ENCODE data around the gene GCSAM.

Gene GCSAM

DNA sequence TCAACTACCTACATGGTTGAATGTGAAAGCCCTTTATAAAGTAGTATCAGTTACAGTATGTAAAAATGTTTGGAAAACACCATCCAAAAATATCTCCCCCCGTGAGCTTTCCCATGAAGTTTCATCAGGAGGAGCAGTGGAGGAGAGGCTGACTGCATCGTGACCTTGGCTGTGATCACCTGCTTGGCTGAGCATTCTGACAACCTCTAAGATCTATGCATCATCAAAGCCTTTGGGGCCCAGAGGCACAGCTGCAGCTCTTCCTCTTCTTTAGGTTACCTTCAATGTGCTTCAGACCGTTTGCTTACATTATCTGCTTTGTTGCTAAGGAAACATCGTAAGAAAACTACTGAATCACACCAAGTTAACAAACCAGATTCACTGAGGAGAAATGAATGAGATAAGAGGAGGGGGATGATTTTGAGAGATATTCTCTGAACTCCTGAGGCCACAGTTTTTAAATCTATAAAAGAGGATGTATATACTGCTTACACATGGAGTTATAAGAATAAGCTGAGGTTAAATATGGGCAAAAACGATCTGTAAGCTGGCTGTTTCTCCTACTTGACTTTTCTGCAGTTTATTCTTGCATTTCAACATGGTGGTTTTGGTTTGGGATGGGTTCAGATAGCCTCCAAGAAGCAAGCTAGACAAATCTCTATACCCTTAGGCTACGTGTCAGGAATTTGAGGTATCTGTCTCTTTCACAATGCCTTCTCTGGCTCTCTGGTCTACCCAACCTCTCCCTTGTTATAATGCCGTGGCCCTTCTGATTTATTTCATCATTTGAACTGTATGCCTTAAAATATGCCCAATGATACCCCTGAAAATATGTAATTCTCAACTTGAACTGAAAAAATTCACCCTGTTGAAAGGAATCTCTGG lies 4.0 kb downstream of the GCSAM start:
- no peak for DNase-seq

DNA sequence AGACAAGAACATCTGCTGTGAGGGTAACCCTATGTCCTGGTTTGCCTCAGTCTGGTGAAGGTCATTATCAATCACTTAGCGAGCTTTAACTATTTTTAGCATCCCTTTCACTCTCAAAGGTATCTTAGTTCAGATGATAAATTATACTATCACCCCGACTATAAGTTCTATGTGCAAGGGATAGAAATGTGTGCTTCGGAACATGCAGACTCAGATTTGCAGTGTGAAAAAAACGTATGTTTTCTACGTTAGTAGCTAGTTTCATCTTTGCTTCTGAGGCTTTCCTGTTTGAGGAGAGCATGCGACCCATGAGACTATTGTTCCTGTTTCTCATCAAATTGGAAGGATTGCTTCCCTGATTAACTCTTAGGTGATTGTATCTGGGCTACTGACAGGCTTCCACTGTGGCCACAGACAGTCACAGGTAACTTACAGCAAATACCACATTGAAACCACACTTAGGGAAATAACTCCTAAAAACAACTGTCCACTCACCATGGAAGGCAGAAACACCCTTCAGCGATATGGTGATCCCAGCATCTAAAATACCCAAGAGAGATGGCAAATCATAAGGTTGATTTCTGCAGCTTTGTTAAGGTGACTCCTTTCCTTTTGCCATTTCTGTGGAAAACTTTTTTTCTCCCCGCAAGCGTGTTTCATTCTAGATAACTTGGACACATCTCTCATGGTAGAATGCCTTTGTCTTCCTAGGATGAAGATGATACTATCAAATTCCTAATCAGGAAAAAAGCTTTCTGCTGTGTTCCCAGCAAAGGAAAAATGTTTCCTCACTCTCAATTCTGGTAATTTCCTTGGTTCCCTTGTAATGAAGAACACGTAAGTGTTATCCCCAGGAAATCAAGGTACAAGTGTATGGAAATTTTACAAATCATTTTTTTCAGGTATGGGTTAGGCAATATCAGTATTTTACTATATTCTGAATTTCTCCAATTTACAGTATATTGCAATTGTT lies 5.2 kb downstream of the GCSAM start:
- DNase-seq, result no peak

GRCh38 chr3:112126511-112126911 lies 6.5 kb downstream of the GCSAM start:
- no peak for DNase-seq

DNA sequence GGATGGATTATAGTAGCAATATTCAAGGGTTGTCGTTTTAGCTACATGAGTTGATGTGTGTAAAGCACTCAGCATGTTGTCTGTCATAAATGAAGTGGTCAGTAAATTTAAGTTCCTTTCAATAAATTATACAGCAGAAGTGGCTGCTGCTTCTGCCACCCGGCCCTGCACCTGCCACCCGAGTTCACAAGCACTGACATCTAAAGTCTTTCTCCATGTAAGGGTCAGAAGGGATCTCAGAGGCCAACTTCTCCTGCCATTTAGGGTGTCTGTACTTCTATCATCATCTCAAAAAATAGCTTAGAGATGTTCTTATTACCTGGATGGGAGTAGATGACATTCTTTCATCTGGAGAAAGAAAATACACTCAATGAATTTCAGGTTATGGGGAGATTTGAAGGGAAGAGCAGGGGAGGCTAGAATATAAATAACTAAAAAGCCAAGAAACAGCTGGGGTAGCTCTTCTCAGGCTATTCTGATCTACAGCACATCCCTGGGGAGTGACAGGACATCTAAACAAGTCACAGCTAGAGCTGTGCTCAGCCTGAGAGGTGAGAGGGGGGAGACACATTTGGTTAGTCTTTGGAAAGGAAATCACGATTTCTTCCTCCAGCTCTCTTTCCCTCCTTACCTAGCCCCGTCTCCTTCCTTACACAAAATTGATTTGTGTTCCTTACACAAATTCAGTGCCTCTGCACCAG lies 8.0 kb downstream of the GCSAM start:
- peak in 1 of 2 experiments; percentile 32 for DNase-seq

DNA sequence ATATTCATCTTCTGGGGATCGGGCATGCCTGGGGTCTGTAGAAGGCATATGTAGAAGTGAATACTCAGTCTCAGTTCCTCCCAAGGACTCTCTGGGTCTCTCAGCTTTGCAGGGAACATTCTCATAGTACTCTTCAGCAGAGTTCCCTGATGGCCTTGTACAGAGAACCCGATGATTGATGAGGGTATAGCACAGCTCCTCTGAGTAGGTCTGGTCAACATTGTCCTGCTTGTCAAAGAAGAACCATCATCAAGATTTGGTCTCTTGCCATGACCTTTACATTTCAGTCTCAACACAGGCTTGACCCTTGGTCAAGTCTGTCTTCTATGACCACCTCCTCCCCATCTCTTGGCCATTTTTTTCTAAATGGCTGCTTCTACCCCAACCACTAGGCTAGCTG lies 9.5 kb downstream of the GCSAM start:
- no peak for DNase-seq

- DNase-seq, result no peak
Observed at GRCh38 chr3:112122870-112123269, 10.2 kb downstream of the GCSAM start.

DNA sequence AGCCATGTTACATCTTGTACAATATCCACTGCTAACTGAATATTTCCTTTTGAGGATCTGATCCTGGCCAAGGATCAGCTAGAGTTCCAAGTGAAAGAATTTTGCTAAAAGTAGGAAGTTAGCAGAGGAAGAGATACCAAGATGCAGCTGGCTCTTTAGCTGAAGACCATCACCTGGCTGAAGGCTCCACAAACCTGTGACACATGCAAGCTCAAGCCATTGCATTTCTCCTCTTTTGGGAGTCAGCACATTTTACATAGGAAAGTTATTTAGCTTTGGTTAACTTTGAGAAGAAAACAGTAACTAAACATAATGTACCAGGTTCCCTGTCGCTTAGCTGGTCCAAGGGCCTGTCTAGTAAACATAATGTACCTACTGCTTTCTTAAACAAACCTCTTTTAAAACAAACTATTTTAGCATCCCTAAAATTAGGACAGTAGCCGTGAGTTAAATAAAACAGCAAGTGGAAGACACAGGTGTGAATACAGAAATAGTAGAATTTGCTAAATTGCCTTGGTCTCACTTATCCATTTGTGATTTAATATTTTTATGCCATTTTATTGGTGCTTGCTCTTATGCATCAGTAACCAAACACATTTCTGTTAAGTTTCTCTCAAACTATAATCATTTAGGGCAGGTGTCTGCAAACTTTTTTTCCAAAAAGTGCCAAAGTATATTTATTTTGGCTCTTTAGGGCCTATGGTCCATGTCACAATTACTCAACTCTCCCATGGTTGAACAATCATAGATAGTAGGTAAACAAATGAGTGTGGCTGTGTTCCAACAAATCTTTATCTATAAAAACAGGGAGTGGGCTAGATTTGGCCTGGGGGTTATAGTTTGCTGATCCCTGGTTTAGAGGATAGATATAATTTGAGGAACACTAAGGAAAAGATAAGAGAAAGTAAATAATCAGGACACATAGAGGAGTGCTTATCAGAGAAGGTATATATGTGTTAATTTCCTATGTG lies 11.2 kb downstream of the GCSAM start:
- DNase-seq, result no peak

DNA sequence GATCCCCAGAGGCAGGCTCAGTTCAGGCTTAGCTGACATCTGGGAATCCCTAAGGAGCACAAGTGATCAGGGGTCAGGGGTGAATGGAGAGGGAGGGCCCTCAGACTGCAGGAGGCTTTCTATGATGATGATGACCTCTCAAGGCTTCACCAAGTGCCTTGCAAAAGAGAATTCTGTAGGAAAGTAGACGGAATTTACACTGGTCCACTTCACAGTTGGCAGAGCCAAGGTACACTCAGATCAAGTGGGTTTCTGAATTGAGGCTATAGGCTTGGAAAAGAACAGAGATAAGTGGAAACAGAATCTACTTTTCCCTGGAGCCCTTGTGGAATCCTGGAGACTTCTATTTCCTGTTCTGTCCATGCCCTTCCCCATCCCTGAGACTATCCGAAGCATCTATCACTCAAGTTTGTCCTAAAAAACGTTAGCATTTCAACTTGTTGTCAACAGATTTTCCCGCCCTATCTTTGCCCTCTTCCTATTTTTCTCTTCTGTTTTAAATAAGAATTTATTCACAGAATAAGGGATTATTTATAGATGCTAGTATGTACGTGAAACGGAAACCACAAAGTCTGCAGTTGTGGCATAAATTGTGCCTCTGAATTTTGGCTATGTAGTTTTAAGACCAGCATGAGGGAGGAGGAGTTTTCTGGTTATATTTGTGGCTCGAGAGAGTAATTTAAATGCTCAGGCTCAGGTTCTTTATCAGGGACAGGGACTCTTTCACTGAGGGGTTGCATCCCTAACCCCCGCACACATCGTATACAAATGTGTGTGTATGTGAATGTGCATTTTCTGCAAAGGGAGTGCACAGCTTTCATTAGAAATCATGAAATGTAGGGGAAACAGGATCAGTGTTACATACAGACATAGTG lies 12.8 kb downstream of the GCSAM start:
- no peak for DNase-seq

DNA sequence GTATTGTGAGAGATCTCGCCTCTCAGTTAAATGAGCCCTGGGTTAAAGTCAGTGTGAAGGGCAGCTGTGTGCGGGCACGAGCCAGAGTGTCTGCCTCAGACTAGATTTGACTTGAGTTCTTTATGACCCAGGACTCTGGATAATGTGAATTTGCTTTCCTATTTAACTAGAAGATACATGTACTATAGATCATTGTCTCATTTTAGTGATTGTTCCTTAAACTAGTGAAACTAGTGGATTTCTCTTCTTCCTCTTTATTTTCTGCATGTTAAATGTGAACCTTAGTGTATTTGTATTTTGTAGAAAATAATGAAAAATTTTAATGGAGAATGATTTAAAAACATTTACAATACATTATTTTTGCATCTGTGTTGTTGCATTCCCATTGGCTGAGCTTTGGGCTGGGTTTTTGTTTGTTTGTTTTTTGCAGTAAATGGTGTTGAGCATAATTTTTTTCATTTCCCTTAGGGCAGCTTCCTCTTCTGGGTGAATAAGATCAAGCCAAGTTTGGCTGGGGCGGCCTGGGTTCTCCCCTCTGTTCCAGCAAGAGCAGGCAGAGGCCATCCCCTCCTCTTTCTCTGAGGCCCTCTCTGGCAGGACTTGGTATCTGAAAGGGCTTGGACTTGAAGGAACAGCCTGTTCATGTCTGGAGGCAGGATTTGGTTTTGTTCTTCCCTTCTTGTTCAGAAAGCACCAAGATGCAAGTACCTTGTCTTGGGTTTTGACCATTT lies 15.0 kb downstream of the GCSAM start:
- DNase-seq, result no peak

- DNase-seq, result no peak
Observed at GRCh38 chr3:112117415-112117814, 15.6 kb downstream of the GCSAM start.

- no peak for DNase-seq
Observed at GRCh38 chr3:112116748-112117186, 16.3 kb downstream of the GCSAM start.

- DNase-seq, result no peak
Observed at GRCh38 chr3:112115806-112116383, 17.2 kb downstream of the GCSAM start.

GRCh38 chr3:112115161-112115739 lies 17.8 kb downstream of the GCSAM start:
- DNase-seq, result no peak

DNA sequence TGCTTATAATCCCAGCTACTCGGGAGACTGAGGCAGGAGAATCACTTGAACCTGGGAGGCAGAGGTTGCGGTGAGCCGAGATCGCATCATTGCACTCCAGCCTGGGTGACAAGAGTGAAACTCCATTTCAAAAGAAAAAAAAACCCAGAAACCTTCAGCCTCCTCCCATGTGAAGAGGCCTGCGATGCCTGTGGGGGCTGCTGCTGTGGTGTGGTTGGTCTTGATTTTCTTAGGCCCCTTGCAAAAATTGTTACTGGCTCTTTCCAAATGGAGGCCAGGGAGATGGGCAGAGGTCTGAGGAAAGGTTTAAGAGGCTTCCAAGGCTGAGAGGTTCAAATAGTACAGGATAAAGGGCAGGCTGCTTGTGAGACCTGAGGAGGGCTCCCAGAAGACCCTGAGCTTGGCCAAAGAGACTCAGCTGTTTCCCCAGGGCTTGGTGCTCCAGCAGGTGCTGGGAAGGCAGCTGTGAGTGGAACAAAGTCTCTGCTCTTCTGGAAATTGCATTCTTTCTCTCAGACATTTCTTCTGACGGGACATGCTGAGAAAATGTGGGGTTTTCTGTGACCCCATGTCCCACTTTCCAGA lies 18.4 kb downstream of the GCSAM start:
- no peak for DNase-seq

DNA sequence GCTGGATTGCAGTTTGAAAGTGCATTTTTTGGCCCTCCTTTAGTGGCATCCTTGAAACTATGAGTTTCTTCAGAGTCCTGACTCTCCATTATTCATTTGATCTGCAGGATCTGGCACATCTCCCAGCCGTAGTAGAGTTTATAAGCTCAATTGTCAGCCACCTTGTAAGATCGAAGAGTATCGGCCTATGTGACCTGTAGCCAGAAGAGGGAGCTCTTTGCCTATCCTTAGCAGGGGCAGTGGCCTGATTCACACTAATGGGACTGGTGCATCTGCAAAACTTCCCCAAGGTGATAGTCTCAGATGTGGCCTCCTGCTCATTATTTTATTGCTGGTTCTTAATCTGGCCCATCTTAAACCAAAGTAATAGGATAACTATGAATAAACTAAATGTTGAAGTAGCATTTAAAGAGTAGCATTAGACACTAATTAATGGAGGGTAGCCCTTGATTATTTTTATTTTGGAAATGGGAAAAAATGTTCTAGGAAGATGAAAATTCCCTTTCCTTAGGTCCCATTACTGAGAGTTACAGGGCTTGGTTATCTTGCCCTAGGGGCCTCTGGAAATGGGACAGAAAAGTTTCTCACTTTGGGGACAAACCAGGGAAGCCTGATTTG lies 21.2 kb downstream of the GCSAM start:
- DNase-seq, result peak; percentile 52 to 85

GRCh38 chr3:112109322-112109721 lies 23.7 kb downstream of the GCSAM start:
- DNase-seq, result peak in 1 of 2 experiments; percentile 16

DNA sequence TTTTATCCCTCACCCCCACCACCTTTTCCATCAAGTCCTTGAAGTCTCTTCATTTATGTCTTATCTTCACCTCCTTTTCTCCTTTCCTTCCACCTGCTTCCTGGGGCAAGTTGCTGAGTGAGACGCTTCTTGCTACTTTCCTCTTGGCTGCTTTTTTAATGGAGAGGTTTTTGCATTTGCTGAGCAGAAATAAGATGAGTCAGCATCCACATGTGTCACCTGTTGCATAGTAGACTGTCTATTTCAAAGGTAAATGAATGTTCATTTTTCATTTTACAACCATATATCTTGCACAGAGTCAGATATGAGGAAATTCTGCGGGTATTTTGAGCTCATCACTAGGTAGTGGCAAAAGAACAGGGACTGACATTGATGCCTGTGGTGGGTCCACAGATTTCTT lies 28.3 kb downstream of the GCSAM start:
- DNase-seq, result no peak

- no peak for DNase-seq
Observed at GRCh38 chr3:112101916-112102315, 31.1 kb downstream of the GCSAM start.
